Effector memory CD4-positive, alpha-beta T cell (primary cell): ENCODE measurements around the gene DBH.
A peak's percentile ranks its signal among the peaks of the same experiment; 100 is the strongest.
"Not testable (repeated sequence)": the region's sequence is repeated elsewhere in the genome, so short reads cannot be mapped to it uniquely, and the experiment has no call there.

Experiments
- DNase-seq, 3 donors: peaks; one replicate each; pipeline ENCODE4 v3.0.0-alpha.2; 2020
- H3K27ac ChIP-seq: 2 replicates; pipeline ENCODE4 v1.7.0; 2013; ENCODE audit warnings: mild to moderate bottlenecking, low read length, moderate library complexity; ENCODE audit not compliant: insufficient read depth, poor library complexity, severe bottlenecking
- H3K27me3 ChIP-seq: replicated peaks from 2 replicates; pipeline ENCODE4 v1.7.0; 2013; ENCODE audit warnings: mild to moderate bottlenecking, low read length; ENCODE audit not compliant: insufficient read depth, control insufficient read depth, poor library complexity, severe bottlenecking
- H3K36me3 ChIP-seq: 2 replicates; pipeline ENCODE4 v1.7.0; 2013; ENCODE audit warnings: mild to moderate bottlenecking, low read length, moderate library complexity; ENCODE audit not compliant: control insufficient read depth, insufficient read depth
- H3K4me1 ChIP-seq: 2 replicates; pipeline ENCODE4 v1.7.0; 2013; ENCODE audit warnings: low read length, mild to moderate bottlenecking; ENCODE audit not compliant: control insufficient read depth, insufficient read depth, poor library complexity, severe bottlenecking
- H3K4me3 ChIP-seq: 2 replicates; pipeline ENCODE4 v1.7.0; 2013; ENCODE audit warnings: low read length, low read depth, mild to moderate bottlenecking; ENCODE audit not compliant: insufficient read depth, poor library complexity, severe bottlenecking
- H3K9me3 ChIP-seq: 2 replicates; pipeline ENCODE4 v1.7.0; 2013; ENCODE audit warnings: mild to moderate bottlenecking, low read length, moderate library complexity; ENCODE audit not compliant: control insufficient read depth

DBH gene

GRCh38 chr9:133618726-133619125 is 17.4 kb upstream of the DBH start:
- H3K27me3 ChIP-seq, result no peaks in the 10 kb centered on the region
- no peaks in the 10 kb centered on the region for H3K9me3 ChIP-seq
- H3K27ac ChIP-seq, result no peak overlapping the region
- H3K4me1 ChIP-seq, result peaks cover 14% of the 10 kb centered on the region
- H3K4me3 ChIP-seq, result no peak overlapping the region
- no peaks in the 10 kb centered on the region for H3K36me3 ChIP-seq
- DNase-seq, result no peak

GRCh38 chr9:133619791-133620190 is 16.4 kb upstream of the DBH start:
- Histone ChIP-seq H3K9me3 (no peaks in the 10 kb centered on the region), H3K4me1 (peaks cover 14% of the 10 kb centered on the region), H3K4me3 (no peak overlapping the region), H3K27me3 (no peaks in the 10 kb centered on the region), H3K36me3 (no peaks in the 10 kb centered on the region), H3K27ac (no peak overlapping the region)
- peak; percentile 27 to 49 (median 33) for DNase-seq

GRCh38 chr9:133621725-133622267 is 14.4 kb upstream of the DBH start:
- Histone ChIP-seq H3K9me3 (no peaks in the 10 kb centered on the region), H3K27me3 (no peaks in the 10 kb centered on the region), H3K4me3 (no peak overlapping the region), H3K27ac (no peak overlapping the region), H3K36me3 (no peaks in the 10 kb centered on the region), H3K4me1 (peaks cover 14% of the 10 kb centered on the region)
- DNase-seq, result no peak

- Histone ChIP-seq H3K4me3 (no peak overlapping the region), H3K4me1 (peaks cover 14% of the 10 kb centered on the region), H3K36me3 (no peaks in the 10 kb centered on the region), H3K27me3 (no peaks in the 10 kb centered on the region), H3K27ac (no peak overlapping the region), H3K9me3 (no peaks in the 10 kb centered on the region)
- no peak for DNase-seq
These were observed 13.6 kb upstream of the DBH start for GRCh38 chr9:133622555-133622954.

- not testable (repeated sequence) for H3K9me3 ChIP-seq, H3K27me3 ChIP-seq, H3K4me3 ChIP-seq, H3K36me3 ChIP-seq, H3K4me1 ChIP-seq, H3K27ac ChIP-seq, DNase-seq
These were observed 10.2 kb upstream of the DBH start for GRCh38 chr9:133626008-133626407.

GRCh38 chr9:133627341-133627740 is 8.8 kb upstream of the DBH start:
- no peaks in the 10 kb centered on the region for H3K36me3 ChIP-seq
- DNase-seq, result no peak
- no peak overlapping the region for H3K4me3 ChIP-seq
- no peaks in the 10 kb centered on the region for H3K27me3 ChIP-seq
- H3K27ac ChIP-seq, result no peak overlapping the region
- no peaks in the 10 kb centered on the region for H3K4me1 ChIP-seq
- H3K9me3 ChIP-seq, result no peaks in the 10 kb centered on the region

GRCh38 chr9:133628766-133629165 is 7.4 kb upstream of the DBH start:
- Histone ChIP-seq H3K36me3 (no peaks in the 10 kb centered on the region), H3K4me3 (no peak overlapping the region), H3K9me3 (no peaks in the 10 kb centered on the region), H3K4me1 (no peaks in the 10 kb centered on the region), H3K27me3 (no peaks in the 10 kb centered on the region), H3K27ac (no peak overlapping the region)
- no peak for DNase-seq

- Histone ChIP-seq H3K36me3 (no peaks in the 10 kb centered on the region), H3K27me3 (no peaks in the 10 kb centered on the region), H3K4me3 (no peak overlapping the region), H3K4me1 (no peaks in the 10 kb centered on the region), H3K9me3 (no peaks in the 10 kb centered on the region), H3K27ac (no peak overlapping the region)
- DNase-seq, result no peak
These were observed 6.7 kb upstream of the DBH start for GRCh38 chr9:133629221-133630110.

GRCh38 chr9:133631111-133631510 is 5.1 kb upstream of the DBH start:
- H3K4me3 ChIP-seq, result no peak overlapping the region
- H3K27me3 ChIP-seq, result no peaks in the 10 kb centered on the region

GRCh38 chr9:133632806-133633680 is 3.1 kb upstream of the DBH start:
- Histone ChIP-seq H3K9me3 (no peaks in the 10 kb centered on the region), H3K36me3 (no peaks in the 10 kb centered on the region), H3K4me3 (no peak overlapping the region), H3K27ac (no peak overlapping the region), H3K4me1 (no peaks in the 10 kb centered on the region), H3K27me3 (no peaks in the 10 kb centered on the region)
- no peak for DNase-seq

More at GRCh38 chr9:133631111-133631510, 5.1 kb upstream of the DBH start:
- no peaks in the 10 kb centered on the region for H3K9me3 ChIP-seq
- DNase-seq, result no peak
- H3K27ac ChIP-seq, result no peak overlapping the region
- H3K36me3 ChIP-seq, result no peaks in the 10 kb centered on the region
- H3K4me1 ChIP-seq, result no peaks in the 10 kb centered on the region
